Neural cell (in vitro differentiated cells): ENCODE measurements around the gene KLF13.

Experiments used
- EZH2 ChIP-seq: fragments of 200-600, 300-800 bp; shearing (Covaris generic), sonication (generic); IDR thresholded peaks from 2 replicates; pipeline ENCODE4 v1.6.1; 2014; ENCODE audit warnings: antibody characterized with exemption, low read length, borderline replicate concordance, mild to moderate bottlenecking; ENCODE audit not compliant: insufficient read depth, poor library complexity, severe bottlenecking
- MXI1 ChIP-seq: fragments of 450-650 bp; conservative IDR thresholded peaks from 2 replicates; pipeline ENCODE4 v1.6.1; 2014; ENCODE audit warnings: antibody characterized with exemption, mild to moderate bottlenecking; ENCODE audit not compliant: poor library complexity, severe bottlenecking
- POLR2AphosphoS5 ChIP-seq: IDR thresholded peaks from 2 replicates; pipeline ENCODE4 v1.6.1; 2012
- TAF1 ChIP-seq: IDR thresholded peaks from 2 replicates; pipeline ENCODE4 v1.6.1; 2012; ENCODE audit warnings: low read depth
- TF ChIP-seq, protein P1 (sequence below): fragments of 450-650 bp; IDR thresholded peaks from 2 replicates; pipeline ENCODE4 v1.5.1; 2014; ENCODE audit warnings: antibody characterized with exemption, mild to moderate bottlenecking, moderate library complexity; ENCODE audit not compliant: poor library complexity, severe bottlenecking
- TF ChIP-seq, protein P2 (sequence below): IDR thresholded peaks from 2 replicates; pipeline ENCODE4 v1.6.1; 2012; ENCODE audit warnings: borderline replicate concordance

DNA sequence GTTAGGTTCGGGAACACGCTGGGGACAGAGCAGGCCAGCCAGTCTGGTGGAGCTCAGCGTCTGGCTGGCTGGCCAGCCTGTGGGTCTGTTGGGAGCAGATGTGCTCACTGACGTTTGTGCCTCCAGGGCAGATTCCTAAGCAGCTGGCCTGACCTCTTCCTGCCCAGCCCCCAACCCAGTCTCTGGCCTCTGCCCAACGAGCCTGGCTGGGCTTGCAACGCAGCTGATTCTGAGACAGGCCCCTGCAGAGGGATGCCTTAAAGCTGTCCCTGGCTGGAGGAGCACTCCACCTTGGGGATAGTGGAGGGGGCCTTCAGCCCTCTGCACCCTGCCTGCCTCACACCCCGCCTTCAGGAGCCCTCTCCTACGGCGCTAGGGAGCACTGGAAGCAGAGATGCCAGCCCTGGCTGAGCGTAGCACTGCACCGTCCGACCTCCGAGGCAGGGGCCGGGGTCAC, 46.0 kb downstream of the KLF13 start:
- TF ChIP-seq, protein P1, sequence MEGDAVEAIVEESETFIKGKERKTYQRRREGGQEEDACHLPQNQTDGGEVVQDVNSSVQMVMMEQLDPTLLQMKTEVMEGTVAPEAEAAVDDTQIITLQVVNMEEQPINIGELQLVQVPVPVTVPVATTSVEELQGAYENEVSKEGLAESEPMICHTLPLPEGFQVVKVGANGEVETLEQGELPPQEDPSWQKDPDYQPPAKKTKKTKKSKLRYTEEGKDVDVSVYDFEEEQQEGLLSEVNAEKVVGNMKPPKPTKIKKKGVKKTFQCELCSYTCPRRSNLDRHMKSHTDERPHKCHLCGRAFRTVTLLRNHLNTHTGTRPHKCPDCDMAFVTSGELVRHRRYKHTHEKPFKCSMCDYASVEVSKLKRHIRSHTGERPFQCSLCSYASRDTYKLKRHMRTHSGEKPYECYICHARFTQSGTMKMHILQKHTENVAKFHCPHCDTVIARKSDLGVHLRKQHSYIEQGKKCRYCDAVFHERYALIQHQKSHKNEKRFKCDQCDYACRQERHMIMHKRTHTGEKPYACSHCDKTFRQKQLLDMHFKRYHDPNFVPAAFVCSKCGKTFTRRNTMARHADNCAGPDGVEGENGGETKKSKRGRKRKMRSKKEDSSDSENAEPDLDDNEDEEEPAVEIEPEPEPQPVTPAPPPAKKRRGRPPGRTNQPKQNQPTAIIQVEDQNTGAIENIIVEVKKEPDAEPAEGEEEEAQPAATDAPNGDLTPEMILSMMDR = no peak
- no peak for TF ChIP-seq POLR2AphosphoS5
- no peak for TF ChIP-seq TAF1
- TF ChIP-seq EZH2 = no peak
- TF ChIP-seq, protein P2, sequence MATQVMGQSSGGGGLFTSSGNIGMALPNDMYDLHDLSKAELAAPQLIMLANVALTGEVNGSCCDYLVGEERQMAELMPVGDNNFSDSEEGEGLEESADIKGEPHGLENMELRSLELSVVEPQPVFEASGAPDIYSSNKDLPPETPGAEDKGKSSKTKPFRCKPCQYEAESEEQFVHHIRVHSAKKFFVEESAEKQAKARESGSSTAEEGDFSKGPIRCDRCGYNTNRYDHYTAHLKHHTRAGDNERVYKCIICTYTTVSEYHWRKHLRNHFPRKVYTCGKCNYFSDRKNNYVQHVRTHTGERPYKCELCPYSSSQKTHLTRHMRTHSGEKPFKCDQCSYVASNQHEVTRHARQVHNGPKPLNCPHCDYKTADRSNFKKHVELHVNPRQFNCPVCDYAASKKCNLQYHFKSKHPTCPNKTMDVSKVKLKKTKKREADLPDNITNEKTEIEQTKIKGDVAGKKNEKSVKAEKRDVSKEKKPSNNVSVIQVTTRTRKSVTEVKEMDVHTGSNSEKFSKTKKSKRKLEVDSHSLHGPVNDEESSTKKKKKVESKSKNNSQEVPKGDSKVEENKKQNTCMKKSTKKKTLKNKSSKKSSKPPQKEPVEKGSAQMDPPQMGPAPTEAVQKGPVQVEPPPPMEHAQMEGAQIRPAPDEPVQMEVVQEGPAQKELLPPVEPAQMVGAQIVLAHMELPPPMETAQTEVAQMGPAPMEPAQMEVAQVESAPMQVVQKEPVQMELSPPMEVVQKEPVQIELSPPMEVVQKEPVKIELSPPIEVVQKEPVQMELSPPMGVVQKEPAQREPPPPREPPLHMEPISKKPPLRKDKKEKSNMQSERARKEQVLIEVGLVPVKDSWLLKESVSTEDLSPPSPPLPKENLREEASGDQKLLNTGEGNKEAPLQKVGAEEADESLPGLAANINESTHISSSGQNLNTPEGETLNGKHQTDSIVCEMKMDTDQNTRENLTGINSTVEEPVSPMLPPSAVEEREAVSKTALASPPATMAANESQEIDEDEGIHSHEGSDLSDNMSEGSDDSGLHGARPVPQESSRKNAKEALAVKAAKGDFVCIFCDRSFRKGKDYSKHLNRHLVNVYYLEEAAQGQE = no peak
- no peak for TF ChIP-seq MXI1
